Neural progenitor cell (in vitro differentiated cells): ENCODE results near the gene B3GAT1.

Experiments
- EZH2 ChIP-seq: fragments of 200-600 bp; sonication (generic); IDR thresholded peaks from 2 replicates; pipeline ENCODE4 v1.6.1; 2017; ENCODE audit warnings: antibody characterized with exemption, mild to moderate bottlenecking, moderate library complexity
- EZH2phosphoT487 ChIP-seq: fragments of 200-600 bp; sonication (generic); IDR thresholded peaks from 2 replicates; pipeline ENCODE4 v1.6.1; 2017; ENCODE audit warnings: antibody characterized with exemption
- TF ChIP-seq, protein P1 (sequence below): fragments of 200-600 bp; sonication (generic); IDR thresholded peaks from 2 replicates; pipeline ENCODE4 v1.5.1; 2017; ENCODE audit warnings: antibody characterized with exemption, mild to moderate bottlenecking

- TF ChIP-seq EZH2 (no peak), EZH2phosphoT487 (no peak)
- TF ChIP-seq, protein P1, sequence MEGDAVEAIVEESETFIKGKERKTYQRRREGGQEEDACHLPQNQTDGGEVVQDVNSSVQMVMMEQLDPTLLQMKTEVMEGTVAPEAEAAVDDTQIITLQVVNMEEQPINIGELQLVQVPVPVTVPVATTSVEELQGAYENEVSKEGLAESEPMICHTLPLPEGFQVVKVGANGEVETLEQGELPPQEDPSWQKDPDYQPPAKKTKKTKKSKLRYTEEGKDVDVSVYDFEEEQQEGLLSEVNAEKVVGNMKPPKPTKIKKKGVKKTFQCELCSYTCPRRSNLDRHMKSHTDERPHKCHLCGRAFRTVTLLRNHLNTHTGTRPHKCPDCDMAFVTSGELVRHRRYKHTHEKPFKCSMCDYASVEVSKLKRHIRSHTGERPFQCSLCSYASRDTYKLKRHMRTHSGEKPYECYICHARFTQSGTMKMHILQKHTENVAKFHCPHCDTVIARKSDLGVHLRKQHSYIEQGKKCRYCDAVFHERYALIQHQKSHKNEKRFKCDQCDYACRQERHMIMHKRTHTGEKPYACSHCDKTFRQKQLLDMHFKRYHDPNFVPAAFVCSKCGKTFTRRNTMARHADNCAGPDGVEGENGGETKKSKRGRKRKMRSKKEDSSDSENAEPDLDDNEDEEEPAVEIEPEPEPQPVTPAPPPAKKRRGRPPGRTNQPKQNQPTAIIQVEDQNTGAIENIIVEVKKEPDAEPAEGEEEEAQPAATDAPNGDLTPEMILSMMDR = no peak
Measured at GRCh38 chr11:134398644-134399292, 13.3 kb downstream of the B3GAT1 start.
